K562 (cell line): Measurements from ENCODE around the gene CHCHD4. TPM values are rescaled to one million over a fixed set of nuclear protein-coding genes. Genes with fewer than 3 reads are reported as not detected.

Source experiments
- ADNP ChIP-seq: fragments of 200-800 bp; sonication (Bioruptor generic); IDR thresholded peaks from 2 replicates; pipeline ENCODE4 v1.6.1; 2016; ENCODE audit warnings: missing genetic modification characterization, missing compliant biosample characterization
- ASH1L ChIP-seq: fragments of 450-650 bp; IDR thresholded peaks from 2 replicates; pipeline ENCODE4 v1.6.1; 2018; ENCODE audit warnings: borderline replicate concordance, mild to moderate bottlenecking, low read depth; ENCODE audit not compliant: partially characterized antibody
- CBX1 ChIP-seq: sonication (generic); IDR thresholded peaks from 2 replicates; pipeline ENCODE4 v1.6.1; 2016; ENCODE audit warnings: antibody characterized with exemption, low read depth, mild to moderate bottlenecking
- GATAD2A ChIP-seq: fragments of 450-650 bp; IDR thresholded peaks from 2 replicates; pipeline ENCODE4 v1.6.1; 2017
- GTF2A2 ChIP-seq: IDR thresholded peaks from 2 replicates; pipeline ENCODE4 v1.6.1; 2016; ENCODE audit warnings: mild to moderate bottlenecking, missing genetic modification characterization, missing compliant biosample characterization
- HNRNPL ChIP-seq: fragments of 200-400 bp; formaldehyde crosslinking; IDR thresholded peaks from 2 replicates; pipeline ENCODE4 v1.6.1; 2017; ENCODE audit warnings: low read depth, mild to moderate bottlenecking, low read length
- NFATC3 ChIP-seq: fragments of 450-650 bp; IDR thresholded peaks from 2 replicates; pipeline ENCODE4 v1.6.1; 2017; ENCODE audit warnings: mild to moderate bottlenecking
- TCFL5 ChIP-seq: fragments of 250-450 bp; sonication (Bioruptor Pico); conservative IDR thresholded peaks from 2 replicates; pipeline ENCODE4 v1.6.1; 2021; ENCODE audit warnings: mild to moderate bottlenecking, moderate library complexity, matching md5 sums
- XRCC3 ChIP-seq: fragments of 450-650 bp; IDR thresholded peaks from 2 replicates; pipeline ENCODE4 v1.6.1; 2017; ENCODE audit warnings: mild to moderate bottlenecking, moderate library complexity
- ZNF12 ChIP-seq: sonication (generic); formaldehyde crosslinking; IDR thresholded peaks from 2 replicates; pipeline ENCODE4 v1.4.0; 2020; ENCODE audit warnings: mild to moderate bottlenecking, missing genetic modification reagents
- ZNF354B ChIP-seq: fragments of 250-450 bp; sonication (Bioruptor Pico); IDR thresholded peaks from 2 replicates; pipeline ENCODE4 v1.4.0; 2020
- ZNF76 ChIP-seq: fragments of 250-450 bp; sonication (Bioruptor Pico); IDR thresholded peaks from 2 replicates; pipeline ENCODE4 v1.4.0; 2020; ENCODE audit warnings: mild to moderate bottlenecking, moderate library complexity, borderline replicate concordance
- ZNF778 ChIP-seq: fragments of 450-650 bp; formaldehyde crosslinking; IDR thresholded peaks from 2 replicates; pipeline ENCODE4 v1.4.0; 2020; ENCODE audit warnings: mild to moderate bottlenecking, moderate library complexity
- ZNF79 ChIP-seq: fragments of 250-450 bp; sonication (Bioruptor Pico); IDR thresholded peaks from 2 replicates; pipeline ENCODE4 v1.4.0; 2020; ENCODE audit warnings: low read depth, mild to moderate bottlenecking, moderate library complexity
- polyA plus RNA-seq, 8 experiments: library from polyadenylated mRNA; depleted of rRNA in 4 of 8; stranded (reverse) in 5 of 8; unstranded in 3 of 8; fragments of >200 nt; fragmentation: Nextera tagmentation in 2 of 8; fragmentation: Illumina TruSeq in 1 of 8; extraction: Ambion mirVana in 2 of 8; extraction: Trizol in 1 of 8; gene quantifications; 2 replicates each; pipeline versions ENCODE4 v1.2.1 to v1.2.3, GENCODE V29; 2011 to 2014; ENCODE audit warnings: inconsistent platforms in 1 of 8, missing spikeins in 1 of 8
- total RNA-seq, 7 experiments: library from RNA; depleted of rRNA in 6 of 7; stranded (reverse); fragments of >200 nt in 6 of 7; fragmentation: Illumina TruSeq in 2 of 7; extraction: Trizol in 2 of 7; gene quantifications; 2 replicates each; pipeline versions ENCODE4 v1.2.1 to v1.2.3, GENCODE V29; 2011 to 2021; ENCODE audit warnings: low replicate concordance in 1 of 7
- TF ChIP-seq, protein P1 (sequence below): fragments of 450-650 bp; IDR thresholded peaks from 2 replicates; pipeline ENCODE4 v1.6.1; 2017; ENCODE audit warnings: mild to moderate bottlenecking, moderate library complexity
- TF ChIP-seq, protein P2 (sequence below): sonication (generic); formaldehyde crosslinking; IDR thresholded peaks from 2 replicates; pipeline ENCODE4 v1.8.0; 2022; ENCODE audit warnings: missing genetic modification reagents, mild to moderate bottlenecking, borderline replicate concordance
- TF ChIP-seq, protein P3 (sequence below): fragments of 250-450 bp; sonication (Bioruptor Pico); IDR thresholded peaks from 2 replicates; pipeline ENCODE4 v1.5.0; 2021; ENCODE audit warnings: mild to moderate bottlenecking, moderate library complexity
- TF ChIP-seq, protein P4 (sequence below), 2 experiments: fragments of 450-650 bp in 1 of 2; sonication (generic) in 1 of 2; formaldehyde crosslinking in 1 of 2; IDR thresholded peaks in 1 of 2; conservative IDR thresholded peaks in 1 of 2; 2 replicates each; pipeline versions ENCODE4 v1.6.1 to v1.8.1; 2016 to 2023; ENCODE audit warnings: mild to moderate bottlenecking in 2 of 2, moderate library complexity in 2 of 2, inconsistent platforms in 1 of 2, missing genetic modification reagents in 1 of 2

The CHCHD4 gene
- total and polyA plus RNA-seq, 9 of the 15 experiments (the other 6 are each of a cell fraction or from before 2014, with no cell fraction given), result 55.4 to 225 (median 77.2) TPM

DNA sequence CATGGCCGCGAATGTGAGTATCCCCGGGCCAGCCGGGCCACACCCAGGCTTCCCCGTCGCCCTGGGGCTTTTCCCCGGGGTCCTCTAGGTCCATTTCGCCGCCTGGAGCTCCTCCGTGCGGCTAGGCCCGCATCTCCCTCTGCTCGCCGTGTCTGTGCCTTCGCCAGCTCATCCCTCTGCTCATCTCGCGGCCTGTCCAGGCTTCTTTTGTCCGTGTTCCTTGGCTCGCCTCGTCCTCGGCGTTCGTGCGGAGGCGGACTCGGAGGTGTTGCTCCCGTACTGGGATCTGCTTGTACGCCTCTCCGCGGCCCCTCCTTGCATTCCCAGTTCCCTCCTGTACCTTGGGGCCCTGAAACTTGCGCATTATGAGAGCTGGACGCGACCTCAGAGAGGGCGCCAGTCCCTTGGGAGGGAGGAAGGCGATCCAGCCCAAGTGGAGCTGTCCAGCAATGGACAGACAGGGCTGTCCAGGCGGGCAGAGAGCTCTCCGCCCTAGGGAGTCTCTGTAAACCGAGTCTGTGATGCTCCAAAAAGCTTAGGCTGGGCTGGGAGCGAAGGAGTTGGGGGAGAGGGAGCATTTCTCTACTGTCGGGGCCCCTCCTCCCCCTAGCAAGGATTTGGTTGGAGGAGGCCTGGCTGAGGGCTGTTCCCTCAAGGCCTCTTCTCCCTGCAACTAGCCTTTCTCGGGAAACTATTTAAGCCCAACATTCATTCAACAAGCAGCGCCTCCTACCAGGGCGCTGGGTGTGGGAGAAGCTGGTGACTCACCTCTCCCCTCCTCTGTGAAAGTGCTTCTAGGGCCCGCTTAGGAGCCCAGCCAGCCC is 735 bp upstream of the CHCHD4 start (continued):
- TF ChIP-seq NFATC3, result no peak
- no peak for TF ChIP-seq GATAD2A
- no peak for TF ChIP-seq XRCC3
- TF ChIP-seq, protein P1, sequence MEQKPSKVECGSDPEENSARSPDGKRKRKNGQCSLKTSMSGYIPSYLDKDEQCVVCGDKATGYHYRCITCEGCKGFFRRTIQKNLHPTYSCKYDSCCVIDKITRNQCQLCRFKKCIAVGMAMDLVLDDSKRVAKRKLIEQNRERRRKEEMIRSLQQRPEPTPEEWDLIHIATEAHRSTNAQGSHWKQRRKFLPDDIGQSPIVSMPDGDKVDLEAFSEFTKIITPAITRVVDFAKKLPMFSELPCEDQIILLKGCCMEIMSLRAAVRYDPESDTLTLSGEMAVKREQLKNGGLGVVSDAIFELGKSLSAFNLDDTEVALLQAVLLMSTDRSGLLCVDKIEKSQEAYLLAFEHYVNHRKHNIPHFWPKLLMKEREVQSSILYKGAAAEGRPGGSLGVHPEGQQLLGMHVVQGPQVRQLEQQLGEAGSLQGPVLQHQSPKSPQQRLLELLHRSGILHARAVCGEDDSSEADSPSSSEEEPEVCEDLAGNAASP, result no peak
- no peak for TF ChIP-seq ASH1L
- TF ChIP-seq TCFL5 (CRISPR knock-in tag), result no peak
- no peak for TF ChIP-seq ZNF354B (CRISPR knock-in tag)
- TF ChIP-seq ZNF79, result no peak
- TF ChIP-seq ADNP, result no peak
- no peak for TF ChIP-seq CBX1
- no peak for TF ChIP-seq ZNF778 (CRISPR knock-in tag)
- TF ChIP-seq, protein P2, sequence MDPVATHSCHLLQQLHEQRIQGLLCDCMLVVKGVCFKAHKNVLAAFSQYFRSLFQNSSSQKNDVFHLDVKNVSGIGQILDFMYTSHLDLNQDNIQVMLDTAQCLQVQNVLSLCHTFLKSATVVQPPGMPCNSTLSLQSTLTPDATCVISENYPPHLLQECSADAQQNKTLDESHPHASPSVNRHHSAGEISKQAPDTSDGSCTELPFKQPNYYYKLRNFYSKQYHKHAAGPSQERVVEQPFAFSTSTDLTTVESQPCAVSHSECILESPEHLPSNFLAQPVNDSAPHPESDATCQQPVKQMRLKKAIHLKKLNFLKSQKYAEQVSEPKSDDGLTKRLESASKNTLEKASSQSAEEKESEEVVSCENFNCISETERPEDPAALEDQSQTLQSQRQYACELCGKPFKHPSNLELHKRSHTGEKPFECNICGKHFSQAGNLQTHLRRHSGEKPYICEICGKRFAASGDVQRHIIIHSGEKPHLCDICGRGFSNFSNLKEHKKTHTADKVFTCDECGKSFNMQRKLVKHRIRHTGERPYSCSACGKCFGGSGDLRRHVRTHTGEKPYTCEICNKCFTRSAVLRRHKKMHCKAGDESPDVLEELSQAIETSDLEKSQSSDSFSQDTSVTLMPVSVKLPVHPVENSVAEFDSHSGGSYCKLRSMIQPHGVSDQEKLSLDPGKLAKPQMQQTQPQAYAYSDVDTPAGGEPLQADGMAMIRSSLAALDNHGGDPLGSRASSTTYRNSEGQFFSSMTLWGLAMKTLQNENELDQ, result peak; percentile 72; the same call in 1 of the 2 replicates
- no peak for TF ChIP-seq ZNF76 (CRISPR knock-in tag)
- TF ChIP-seq ZNF12 (CRISPR knock-in tag), result 0 out of 2 replicates have a peak, but pooled peaks have one; percentile 4
- TF ChIP-seq GTF2A2 (tag), result 0 out of 2 replicates have a peak, but pooled peaks have one; percentile 30
- TF ChIP-seq, protein P3, sequence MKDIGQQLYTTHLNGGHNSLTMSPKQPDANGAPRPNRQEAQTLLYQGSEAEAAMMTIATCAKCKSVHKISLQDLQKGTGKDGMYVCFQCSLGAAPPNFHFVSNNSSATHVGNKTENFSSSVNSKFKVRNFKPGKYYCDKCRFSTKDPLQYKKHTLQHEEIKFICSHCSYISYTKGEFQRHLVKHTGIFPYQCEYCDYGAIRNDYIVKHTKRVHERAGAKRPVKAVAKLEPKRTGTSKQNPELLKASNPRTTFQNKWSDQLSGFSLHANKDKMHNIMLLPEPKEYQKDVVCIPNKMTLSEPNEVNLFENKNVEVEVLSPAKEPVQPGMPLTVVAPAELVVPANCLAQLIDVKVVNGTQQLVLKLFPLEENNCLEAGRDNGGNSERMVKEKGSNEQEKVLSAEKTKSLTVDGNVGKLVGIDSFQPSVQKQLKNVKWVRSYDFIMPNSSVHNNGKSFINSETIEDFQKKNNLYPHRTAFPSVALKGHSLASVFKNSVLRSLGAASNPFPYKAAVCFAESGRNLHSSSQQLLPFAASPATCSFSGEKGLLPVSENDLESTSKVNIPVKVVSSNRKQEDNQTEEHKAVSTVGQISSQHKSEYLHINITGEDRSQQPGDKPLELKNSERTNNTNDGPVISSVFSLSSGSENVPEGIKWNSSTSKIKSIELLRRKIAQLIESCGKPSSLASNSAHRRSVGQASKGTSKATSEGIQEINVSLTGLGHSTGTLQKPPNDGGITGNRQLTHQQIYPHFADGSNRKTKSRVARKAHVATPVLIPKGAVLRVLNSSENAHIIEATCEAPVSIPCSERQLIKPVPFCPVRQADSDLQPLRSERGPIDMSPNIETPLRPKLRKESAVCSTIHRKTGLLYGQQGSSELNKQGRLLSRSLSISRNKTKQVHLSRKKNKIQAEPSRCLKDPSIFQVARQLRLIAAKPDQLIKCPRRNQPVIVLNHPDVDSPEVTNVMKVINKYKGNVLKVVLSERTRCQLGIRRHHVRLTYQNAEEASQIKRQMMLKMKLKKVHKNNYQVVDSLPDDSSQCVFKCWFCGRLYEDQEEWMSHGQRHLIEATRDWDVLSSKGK (CRISPR knock-in tag), result no peak
- TF ChIP-seq, protein P4, sequence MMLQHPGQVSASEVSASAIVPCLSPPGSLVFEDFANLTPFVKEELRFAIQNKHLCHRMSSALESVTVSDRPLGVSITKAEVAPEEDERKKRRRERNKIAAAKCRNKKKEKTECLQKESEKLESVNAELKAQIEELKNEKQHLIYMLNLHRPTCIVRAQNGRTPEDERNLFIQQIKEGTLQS (IDR thresholded peaks at IDR 0.05), result peak; percentile 95
- TF ChIP-seq, protein P4 (CRISPR knock-in tag; conservative IDR thresholded peaks at IDR 0.05), result no peak
- no peak for TF ChIP-seq HNRNPL
